ENCODE results near the gene SIPA1L3. TPM values are rescaled to one million over a fixed set of nuclear protein-coding genes. Genes with fewer than 3 reads are reported as not detected.
A peak's percentile ranks its signal among the peaks of the same experiment; 100 is the strongest.

The SIPA1L3 gene
- total RNA-seq, 1 donor from 2014 or later, result 8.8 TPM

DNA sequence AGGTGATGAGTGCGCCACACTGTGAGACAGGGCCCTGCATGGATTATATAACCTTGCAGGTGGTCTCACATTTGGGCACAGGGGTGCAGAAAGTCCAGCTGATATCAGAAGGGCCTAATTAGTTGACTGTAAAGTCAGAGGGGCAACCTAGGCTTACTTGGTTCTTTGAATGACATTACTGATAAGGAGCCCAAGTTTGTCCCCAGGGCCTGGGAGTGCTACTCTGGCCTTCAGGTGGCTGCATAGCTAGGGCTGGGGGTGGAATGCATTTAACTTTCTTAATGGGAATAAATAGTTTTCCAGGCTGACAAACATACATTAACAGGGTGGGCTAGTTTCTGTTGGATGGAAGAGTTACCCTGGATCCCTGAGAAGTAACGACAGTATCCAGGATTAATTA lies 3.9 kb upstream of the SIPA1L3 start:
- H3K27me3 ChIP-seq (ENCODE audit: low read depth), result no peaks in the 10 kb centered on the region
- no peaks in the 10 kb centered on the region for H3K9me3 ChIP-seq (replicated peaks)
- no peaks in the 10 kb centered on the region for H3K36me3 ChIP-seq
- H3K4me3 ChIP-seq, result no peak overlapping the region
- TF ChIP-seq CTCF (IDR thresholded peaks at IDR 0.05; ENCODE audit: borderline replicate concordance), result no peak
- no peak for DNase-seq
- peaks cover 18% of the 10 kb centered on the region for H3K4me1 ChIP-seq
- no peak overlapping the region for H3K27ac ChIP-seq (replicated peaks)
- intact Hi-C loops (cut with micrococcal nuclease), result no loop called here

GRCh38 chr19:37905946-37906868 lies 801 bp upstream of the SIPA1L3 start, which contains the start of gene WDR87:
WDR87 (minus strand) TSS chr19:37906594; CDS start chr19:37898239, 8,355 bp downstream.
- Histone ChIP-seq H3K27ac (replicated peaks) (peak within 1 kb of the TSS; percentile 83), H3K4me3 (peak within 1 kb of the TSS; percentile 99), H3K9me3 (replicated peaks) (no peaks in the 10 kb centered on the region), H3K36me3 (no peaks in the 10 kb centered on the region), H3K27me3 (ENCODE audit: low read depth) (no peaks in the 10 kb centered on the region), H3K4me1 (peaks cover 25% of the 10 kb centered on the region)
- intact Hi-C loops (cut with micrococcal nuclease), result no loop called here
- DNase-seq, result no peak
- TF ChIP-seq CTCF (IDR thresholded peaks at IDR 0.05; ENCODE audit: borderline replicate concordance), result peak; percentile 1

DNA sequence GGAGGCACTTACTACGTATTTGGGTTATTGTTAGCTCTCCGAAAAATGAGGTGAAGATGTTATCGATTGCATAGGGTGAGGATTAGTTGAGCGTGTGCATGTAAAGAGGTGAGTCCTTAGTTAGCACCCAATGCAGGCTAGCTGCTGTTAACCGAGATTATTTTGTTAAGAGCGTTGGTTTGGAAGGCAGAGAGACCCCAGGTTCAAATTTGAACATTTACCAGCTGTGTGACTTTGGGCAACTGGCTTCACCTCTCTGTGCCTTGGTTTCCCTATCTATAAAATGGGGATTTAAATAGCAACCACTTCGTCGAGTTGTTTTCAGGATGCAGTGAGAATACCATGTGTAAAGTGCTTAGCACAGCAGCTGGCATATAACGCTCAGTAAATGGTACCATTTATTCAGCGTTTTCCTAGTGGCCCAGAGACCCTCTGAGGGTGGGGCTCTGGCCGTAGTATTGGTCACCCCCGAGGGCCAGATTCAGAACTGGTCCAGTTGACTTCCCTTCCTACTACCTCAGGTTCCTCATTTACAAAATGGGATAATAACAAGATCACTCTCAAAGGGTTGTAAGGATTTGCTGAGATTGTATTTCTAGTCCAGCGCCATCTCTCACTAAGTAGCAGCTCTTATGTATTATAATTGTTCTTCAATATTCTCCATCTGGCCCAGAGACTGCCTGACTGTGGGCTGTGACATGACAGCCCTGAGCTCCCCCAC lies 887 bp downstream of the SIPA1L3 start:
- no peak for TF ChIP-seq CTCF (IDR thresholded peaks at IDR 0.05; ENCODE audit: borderline replicate concordance)
- no peak for DNase-seq
- Histone ChIP-seq H3K27ac (replicated peaks) (peak overlapping the region; percentile 83), H3K36me3 (no peaks in the 10 kb centered on the region), H3K4me1 (peaks cover 25% of the 10 kb centered on the region), H3K27me3 (ENCODE audit: low read depth) (no peaks in the 10 kb centered on the region), H3K4me3 (peak overlapping the region; percentile 99), H3K9me3 (replicated peaks) (no peaks in the 10 kb centered on the region)
- intact Hi-C loops (cut with micrococcal nuclease), result no loop called here

- no peaks in the 10 kb centered on the region for H3K36me3 ChIP-seq
- TF ChIP-seq CTCF (IDR thresholded peaks at IDR 0.05; ENCODE audit: borderline replicate concordance), result no peak
- no peak overlapping the region for H3K27ac ChIP-seq (replicated peaks)
- H3K4me3 ChIP-seq, result no peak overlapping the region
- H3K9me3 ChIP-seq (replicated peaks), result no peaks in the 10 kb centered on the region
- no peak for DNase-seq
- no peaks in the 10 kb centered on the region for H3K27me3 ChIP-seq (ENCODE audit: low read depth)
- intact Hi-C loops (cut with micrococcal nuclease), result no loop called here
- peaks cover 27% of the 10 kb centered on the region for H3K4me1 ChIP-seq
Measured at GRCh38 chr19:37909661-37910199, 2.7 kb downstream of the SIPA1L3 start.

- Histone ChIP-seq H3K36me3 (no peaks in the 10 kb centered on the region), H3K4me1 (peaks cover 9% of the 10 kb centered on the region), H3K27ac (replicated peaks) (no peak overlapping the region), H3K9me3 (replicated peaks) (no peaks in the 10 kb centered on the region), H3K27me3 (ENCODE audit: low read depth) (no peaks in the 10 kb centered on the region), H3K4me3 (no peak overlapping the region)
- no peak for TF ChIP-seq CTCF (IDR thresholded peaks at IDR 0.05; ENCODE audit: borderline replicate concordance)
- no peak for DNase-seq
- intact Hi-C loops (cut with micrococcal nuclease), result no loop called here
Measured at GRCh38 chr19:37914908-37915307, 7.9 kb downstream of the SIPA1L3 start.
